Keratinocyte (primary cell): ENCODE measurements around the gene MBP. TPM values are rescaled to one million over a fixed set of nuclear protein-coding genes. Genes with fewer than 3 reads are reported as not detected.

Source experiments
- DNase-seq: peaks from one replicate; pipeline ENCODE4 v3.0.0-alpha.2; 2011; ENCODE audit warnings: low read depth, missing footprints, low spot score
- FAIRE-seq: peaks from 2 replicates; lab custom pipeline; 2011; peaks lifted over from hg19 to GRCh38; lab: Jason Lieb, UNC
- H2AFZ ChIP-seq: 2 replicates; pipeline ENCODE4 v1.6.0; 2012; ENCODE audit warnings: low read length, control low read depth, inconsistent platforms; ENCODE audit not compliant: control insufficient read depth
- H3K27ac ChIP-seq: 2 replicates; pipeline ENCODE4 v1.5.1; 2011; ENCODE audit warnings: low read length; ENCODE audit not compliant: control insufficient read depth, insufficient read depth
- H3K27me3 ChIP-seq: 3 replicates; pipeline ENCODE4 v1.6.0; 2011; ENCODE audit warnings: low read length; ENCODE audit not compliant: control insufficient read depth, insufficient read depth; ENCODE audit errors: extremely low read depth
- H3K36me3 ChIP-seq, 2 experiments: 2 replicates in 1 of 2; 3 replicates in 1 of 2; pipeline ENCODE4 v1.5.1; 2011; ENCODE audit warnings: low read length in 2 of 2, mild to moderate bottlenecking in 1 of 2; ENCODE audit not compliant: control insufficient read depth in 2 of 2, insufficient read depth in 2 of 2; ENCODE audit errors: extremely low read depth in 1 of 2
- H3K4me1 ChIP-seq: 3 replicates; pipeline ENCODE4 v1.5.1; 2011; ENCODE audit warnings: low read length; ENCODE audit not compliant: control insufficient read depth, insufficient read depth; ENCODE audit errors: extremely low read depth
- H3K4me2 ChIP-seq: 3 replicates; pipeline ENCODE4 v1.6.0; 2011; ENCODE audit warnings: low read depth, low read length; ENCODE audit not compliant: control insufficient read depth, insufficient read depth; ENCODE audit errors: extremely low read depth
- H3K4me3 ChIP-seq, 3 experiments: fragments of 200-600 bp in 1 of 3; sonication (generic) in 1 of 3; 2 replicates in 2 of 3; 3 replicates in 1 of 3; pipeline ENCODE4 v1.5.1; 2011 to 2016; ENCODE audit warnings: low read length in 3 of 3, mild to moderate bottlenecking in 3 of 3, control low read depth in 2 of 3, inconsistent platforms in 1 of 3, low read depth in 1 of 3, mixed read lengths in 1 of 3, mixed run types in 1 of 3, moderate library complexity in 1 of 3; ENCODE audit not compliant: control insufficient read depth in 2 of 3, insufficient read depth in 2 of 3; ENCODE audit errors: extremely low read depth in 1 of 3
- H3K79me2 ChIP-seq: 2 replicates; pipeline ENCODE4 v1.6.0; 2012; ENCODE audit warnings: low read length; ENCODE audit not compliant: control insufficient read depth, insufficient read depth
- H3K9ac ChIP-seq: 3 replicates; pipeline ENCODE4 v1.6.0; 2011; ENCODE audit warnings: low read length; ENCODE audit not compliant: control insufficient read depth, insufficient read depth; ENCODE audit errors: extremely low read depth
- H3K9me1 ChIP-seq: 3 replicates; pipeline ENCODE4 v1.6.0; 2011; ENCODE audit warnings: low read length; ENCODE audit not compliant: control insufficient read depth, insufficient read depth; ENCODE audit errors: extremely low read depth
- H3K9me3 ChIP-seq: 2 replicates; pipeline ENCODE4 v1.5.1; 2012; ENCODE audit warnings: low read depth, low read length; ENCODE audit not compliant: control insufficient read depth
- H4K20me1 ChIP-seq: 3 replicates; pipeline ENCODE4 v1.6.0; 2011; ENCODE audit warnings: low read length; ENCODE audit not compliant: control insufficient read depth, insufficient read depth; ENCODE audit errors: extremely low read depth
- CTCF ChIP-seq, 3 experiments: IDR thresholded peaks in 1 of 3; conservative IDR thresholded peaks in 1 of 3; optimal IDR thresholded peaks in 1 of 3; 2 replicates in 2 of 3; 3 replicates in 1 of 3; pipeline versions ENCODE3 to v1.5.1; 2011; ENCODE audit warnings: low read length in 3 of 3, mild to moderate bottlenecking in 3 of 3, moderate library complexity in 2 of 3, control low read depth in 1 of 3, inconsistent platforms in 1 of 3; ENCODE audit not compliant: insufficient read depth in 2 of 3; ENCODE audit errors: extremely low read depth in 1 of 3
- EZH2 ChIP-seq: IDR thresholded peaks from one replicate; pipeline ENCODE4 v1.6.1; 2012; ENCODE audit warnings: inconsistent platforms, mild to moderate bottlenecking, low read length, moderate library complexity
- dilution Hi-C: fragments of 300-500 bp; cut with MboI; formaldehyde crosslinking; loops from one replicate; pipeline ENCODE4 v1.7.0; 2020; ENCODE audit warnings: low sequenced_read_pairs; ENCODE audit not compliant: extremely low pct_ligation_motif_present
- polyA plus RNA-seq, 5 experiments: library from polyadenylated mRNA; depleted of rRNA in 3 of 5; stranded (reverse) in 3 of 5; stranded (forward) in 1 of 5; unstranded in 1 of 5; fragments of >200 nt; gene quantifications; 1 replicate in 1 of 5; 2 replicates in 3 of 5; 3 replicates in 1 of 5; pipeline versions ENCODE4 v1.2.1 to v1.2.3, GENCODE V29; 2011 to 2012; ENCODE audit warnings: missing spikeins in 2 of 5, low read depth in 1 of 5, low replicate concordance in 1 of 5

MBP gene
- polyA plus RNA-seq, 1 donor (not counting 4 experiments of a cell fraction or from before 2014, with no cell fraction given) = 38.7 TPM

GRCh38 chr18:77105028-77105427 is 27.6 kb downstream of the MBP start:
- H3K79me2 ChIP-seq = peaks cover 40% of the 10 kb centered on the region
- no peaks in the 10 kb centered on the region for H3K27me3 ChIP-seq
- H3K4me2 ChIP-seq = no peak overlapping the region
- dilution Hi-C loops = no loop called here
- H3K4me1 ChIP-seq = peaks cover 59% of the 10 kb centered on the region
- H3K9me3 ChIP-seq = no peaks in the 10 kb centered on the region
- no peak overlapping the region for H3K27ac ChIP-seq
- TF ChIP-seq CTCF (optimal IDR thresholded peaks at IDR 0.05 in 1 of 3, IDR thresholded peaks at IDR 0.05 in 1 of 3, conservative IDR thresholded peaks at IDR 0.05 in 1 of 3; ENCODE audit: extremely low read depth in 1 of 3, insufficient read depth in 2 of 3, low read length in 3 of 3) = no peak
- no peak for TF ChIP-seq EZH2
- H3K4me3 ChIP-seq = no peak overlapping the region
- no peaks in the 10 kb centered on the region for H4K20me1 ChIP-seq
- DNase-seq (no peak), FAIRE-seq (no peak)
- peaks cover 5 to 28% of the 10 kb centered on the region in 2 experiments for H3K36me3 ChIP-seq
- H3K9ac ChIP-seq = no peak overlapping the region
- no peak overlapping the region for H2AFZ ChIP-seq
- peaks cover 2% of the 10 kb centered on the region for H3K9me1 ChIP-seq

DNA sequence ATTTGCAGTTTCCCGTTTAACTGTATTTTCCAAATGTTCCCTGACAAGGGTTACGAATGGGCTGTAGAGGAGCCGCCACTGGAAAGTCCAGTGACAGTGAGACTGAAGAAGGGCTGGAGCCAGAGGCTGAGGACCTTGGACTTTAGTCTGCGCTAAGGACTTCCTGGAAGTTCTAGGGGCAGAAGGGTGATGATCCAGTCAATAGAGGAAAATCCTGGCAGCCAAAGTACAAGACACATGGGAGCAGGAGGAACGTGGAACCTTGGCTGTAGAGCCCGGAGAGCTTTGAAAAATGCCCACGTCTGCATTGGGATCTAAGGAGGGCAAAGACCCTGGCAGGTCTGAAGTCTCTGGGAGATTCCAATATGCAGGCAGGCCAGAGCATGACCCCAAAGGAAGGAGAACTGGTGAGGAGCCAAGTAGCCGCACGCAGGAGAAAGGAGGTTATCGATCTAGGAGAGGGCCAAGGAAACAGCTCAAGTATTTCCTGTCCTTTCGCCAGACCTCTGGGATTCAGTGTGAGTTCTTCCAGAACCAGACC is 28.5 kb downstream of the MBP start:
- Histone ChIP-seq H3K9me3 (no peaks in the 10 kb centered on the region), H3K27me3 (no peaks in the 10 kb centered on the region), H3K4me1 (peaks cover 63% of the 10 kb centered on the region), H2AFZ (no peak overlapping the region), H3K9ac (no peak overlapping the region), H4K20me1 (no peaks in the 10 kb centered on the region), H3K4me2 (no peak overlapping the region), H3K79me2 (peaks cover 39% of the 10 kb centered on the region), H3K27ac (peak overlapping the region; percentile 100), H3K4me3 (no peak overlapping the region), H3K9me1 (peaks cover 2% of the 10 kb centered on the region), H3K36me3 (peaks cover 8 to 23% of the 10 kb centered on the region in 2 experiments)
- no peak for DNase-seq
- FAIRE-seq = no peak
- dilution Hi-C loops = no loop called here
- TF ChIP-seq CTCF (optimal IDR thresholded peaks at IDR 0.05 in 1 of 3, IDR thresholded peaks at IDR 0.05 in 1 of 3, conservative IDR thresholded peaks at IDR 0.05 in 1 of 3; ENCODE audit: extremely low read depth in 1 of 3, insufficient read depth in 2 of 3, low read length in 3 of 3) (no peak), EZH2 (no peak)
